ENCODE results near the gene RTN1.

DNA sequence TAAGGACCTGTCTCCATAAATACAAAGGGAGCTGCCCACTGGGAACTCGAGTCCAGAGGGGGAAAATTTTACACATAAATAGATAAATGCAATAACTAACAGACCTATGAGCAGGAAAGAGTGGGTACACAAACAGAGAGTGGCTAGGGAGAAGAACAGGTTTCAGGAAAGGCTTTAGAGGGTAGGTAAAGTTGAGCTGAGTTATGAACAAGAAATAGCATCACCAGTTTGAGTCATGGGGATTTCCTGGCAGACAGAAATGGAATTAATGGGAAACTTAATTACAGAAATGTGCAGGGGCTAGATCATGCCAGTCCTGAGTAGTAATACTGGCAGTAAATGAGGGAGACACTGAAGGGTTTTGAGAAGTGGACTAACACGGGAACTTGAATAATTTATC, 236.0 kb downstream of the RTN1 start:
- no peak for TF ChIP-seq POLR2A (IDR thresholded peaks at IDR 0.05)
- TF ChIP-seq, protein P1, sequence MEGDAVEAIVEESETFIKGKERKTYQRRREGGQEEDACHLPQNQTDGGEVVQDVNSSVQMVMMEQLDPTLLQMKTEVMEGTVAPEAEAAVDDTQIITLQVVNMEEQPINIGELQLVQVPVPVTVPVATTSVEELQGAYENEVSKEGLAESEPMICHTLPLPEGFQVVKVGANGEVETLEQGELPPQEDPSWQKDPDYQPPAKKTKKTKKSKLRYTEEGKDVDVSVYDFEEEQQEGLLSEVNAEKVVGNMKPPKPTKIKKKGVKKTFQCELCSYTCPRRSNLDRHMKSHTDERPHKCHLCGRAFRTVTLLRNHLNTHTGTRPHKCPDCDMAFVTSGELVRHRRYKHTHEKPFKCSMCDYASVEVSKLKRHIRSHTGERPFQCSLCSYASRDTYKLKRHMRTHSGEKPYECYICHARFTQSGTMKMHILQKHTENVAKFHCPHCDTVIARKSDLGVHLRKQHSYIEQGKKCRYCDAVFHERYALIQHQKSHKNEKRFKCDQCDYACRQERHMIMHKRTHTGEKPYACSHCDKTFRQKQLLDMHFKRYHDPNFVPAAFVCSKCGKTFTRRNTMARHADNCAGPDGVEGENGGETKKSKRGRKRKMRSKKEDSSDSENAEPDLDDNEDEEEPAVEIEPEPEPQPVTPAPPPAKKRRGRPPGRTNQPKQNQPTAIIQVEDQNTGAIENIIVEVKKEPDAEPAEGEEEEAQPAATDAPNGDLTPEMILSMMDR (IDR thresholded peaks at IDR 0.05), result no peak
